Measurements from ENCODE around the gene HOXC4. TPM values are rescaled to one million over a fixed set of nuclear protein-coding genes. Genes with fewer than 3 reads are reported as not detected.
A peak's percentile ranks its signal among the peaks of the same experiment; 100 is the strongest.

The HOXC4 gene
- total and polyA plus RNA-seq, 2 of the 8 experiments (the other 6 are each of a cell fraction or from before 2014, with no cell fraction given): not detected

DNA sequence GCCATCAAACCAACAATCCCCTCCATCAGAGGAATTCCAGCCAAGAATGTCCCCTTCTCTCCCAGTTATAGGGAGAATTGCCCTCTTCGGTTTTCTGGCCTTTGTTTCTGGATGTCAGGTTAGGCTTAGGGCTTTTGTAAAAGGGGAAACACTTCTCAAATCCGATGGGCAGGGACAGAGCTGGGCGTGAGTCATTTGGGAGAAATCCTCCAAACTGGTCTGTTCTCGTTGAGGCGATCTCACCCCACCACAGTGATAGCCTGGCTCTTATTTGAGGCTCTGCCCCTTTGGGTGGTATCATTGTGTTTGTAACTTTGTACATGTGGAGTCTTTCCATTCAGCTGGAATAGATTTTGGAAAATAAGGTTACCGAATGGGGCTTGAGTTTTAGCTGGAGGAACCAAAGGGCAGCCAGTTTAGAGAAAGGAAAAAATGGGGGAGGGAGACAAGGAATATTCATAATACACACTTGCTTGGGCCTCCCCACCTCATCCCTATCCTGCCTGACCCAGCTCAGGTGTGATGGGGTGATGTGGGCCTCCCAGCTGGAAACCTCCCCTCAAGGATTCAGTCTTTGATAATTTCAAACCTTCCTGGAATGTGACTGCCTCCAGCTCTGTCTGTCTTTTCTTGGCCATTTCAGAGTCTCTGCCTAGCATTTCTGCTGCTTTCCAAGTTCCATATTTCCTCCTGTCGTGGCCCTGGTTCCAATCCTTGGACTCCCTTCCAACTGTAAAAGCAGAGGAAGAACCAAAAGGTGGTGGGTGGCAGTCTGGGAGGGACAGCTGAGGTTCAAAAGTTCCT lies 7.5 kb downstream of the HOXC4 start:
- Histone ChIP-seq H3K79me2 (ENCODE audit: control insufficient read depth in 1 of 2, insufficient read depth in 2 of 2, low read length in 2 of 2) (no peaks in the 10 kb centered on the region), H4K91ac (replicated peaks; ENCODE audit: insufficient read length, low read length) (no peak overlapping the region), H3K4me3 (ENCODE audit: extremely low read depth in 1 of 4, insufficient read depth in 2 of 4, low read depth in 3 of 4, low read length in 4 of 4) (no peak overlapping the region), H3K14ac (ENCODE audit: insufficient read length) (no peak overlapping the region), H2BK20ac (ENCODE audit: low read length) (no peak overlapping the region), H3K4me2 (ENCODE audit: insufficient read depth in 1 of 2, low read depth in 2 of 2, low read length in 2 of 2) (no peak overlapping the region; a peak in 1 of 4 replicates), H2AK5ac (ENCODE audit: low read depth, low read length) (no peak overlapping the region), H4K20me1 (replicated peaks in 1 of 2; ENCODE audit: control insufficient read depth in 1 of 2, insufficient read depth in 2 of 2, low read length in 2 of 2) (peaks cover 0 to 2% of the 10 kb centered on the region in 2 experiments), H3K9me3 (ENCODE audit: insufficient read depth in 2 of 2, low read depth in 1 of 2, low read length in 1 of 2) (no peaks in the 10 kb centered on the region), H3K27me3 (replicated peaks in 1 of 4; ENCODE audit: control insufficient read depth in 3 of 4, extremely low read depth in 1 of 4, insufficient read depth in 3 of 4, low read length in 3 of 4) (peaks cover 73 to 95% (median 88%) of the 10 kb centered on the region in 4 experiments), H3K23me2 (ENCODE audit: low read depth, low read length) (no peaks in the 10 kb centered on the region; the same call in none of the 2 replicates), H2BK15ac (ENCODE audit: low read length) (no peak overlapping the region), H3K27ac (ENCODE audit: low read depth, low read length) (no peak overlapping the region), H3K56ac (replicated peaks; ENCODE audit: insufficient read length, low read depth, low read length) (no peak overlapping the region), H2AFZ (ENCODE audit: low read length) (no peak overlapping the region), H3K4ac (replicated peaks; ENCODE audit: insufficient read length, low read depth, low read length) (no peak overlapping the region), H3K79me1 (ENCODE audit: low read depth, low read length) (no peaks in the 10 kb centered on the region), H3K4me1 (replicated peaks in 1 of 4; ENCODE audit: control insufficient read depth in 3 of 4, insufficient read depth in 4 of 4, low read length in 3 of 4) (peaks cover 2 to 14% (median 6%) of the 10 kb centered on the region in 4 experiments), H2BK5ac (ENCODE audit: low read depth, low read length) (no peak overlapping the region), H3K23ac (ENCODE audit: insufficient read length) (no peak overlapping the region), H2BK120ac (replicated peaks; ENCODE audit: low read depth, low read length) (no peak overlapping the region), H3K9ac (replicated peaks in 1 of 4; ENCODE audit: extremely low read depth in 1 of 4, low read depth in 3 of 4, low read length in 3 of 4) (no peak overlapping the region), H3K18ac (ENCODE audit: extremely low read depth, low read length) (no peak overlapping the region; the same call in 1 of the 2 replicates), H4K8ac (ENCODE audit: extremely low read depth, insufficient read depth, low read length) (no peak overlapping the region), H2BK12ac (ENCODE audit: low read depth, low read length) (peak overlapping the region; percentile 20), H3K36me3 (ENCODE audit: control insufficient read depth in 2 of 4, insufficient read depth in 4 of 4, low read length in 3 of 4) (no peaks in the 10 kb centered on the region; a peak in 1 of 8 replicates), H4K5ac (ENCODE audit: insufficient read length, low read depth, low read length) (no peak overlapping the region)
- 29% methylated on average over 7 of the region's 7 CpGs; no CpG with 5 or more reads in 1 of the 2 experiments for WGBS, 2 experiments (ENCODE audit: extremely low coverage in 1 of 2, insufficient coverage in 1 of 2, insufficient read length in 1 of 2, insufficient replicate concordance in 2 of 2, low coverage in 1 of 2, low lambda C conversion rate in 2 of 2, missing lambda C conversion rate in 1 of 2)
- ChIA-PET POLR2A (ENCODE audit: partially characterized antibody) (no interaction called here), CTCF (ENCODE audit: partially characterized antibody) (interaction anchor here (0.7 to 1.7 kb wide), 9 partner anchors 10 to 141 kb away, joined by 3 to 6 read pairs (median 4); partner anchors contain the start of gene HOXC5)
- DNase-seq (ENCODE audit: low read depth in 1 of 2, low spot score in 2 of 2) (no peak), FAIRE-seq (no peak)
- TF ChIP-seq NANOG (IDR thresholded peaks at IDR 0.05; ENCODE audit: insufficient read depth, low read depth, low read length, poor library complexity, severe bottlenecking): no peak
- peak; percentile 8 for TF ChIP-seq EZH2 (IDR thresholded peaks at IDR 0.05; ENCODE audit: low read depth, low read length, severe bottlenecking)
- TF ChIP-seq, protein P1, sequence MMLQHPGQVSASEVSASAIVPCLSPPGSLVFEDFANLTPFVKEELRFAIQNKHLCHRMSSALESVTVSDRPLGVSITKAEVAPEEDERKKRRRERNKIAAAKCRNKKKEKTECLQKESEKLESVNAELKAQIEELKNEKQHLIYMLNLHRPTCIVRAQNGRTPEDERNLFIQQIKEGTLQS (IDR thresholded peaks at IDR 0.05; ENCODE audit: insufficient read depth, low read depth, low read length): no peak

All from H1 (cell line).